ENCODE results near the gene DDX52. TPM values are rescaled to one million over a fixed set of nuclear protein-coding genes. Genes with fewer than 3 reads are reported as not detected.

Gene DDX52
- total RNA-seq, 4 donors from 2014 or later, result 17.2 to 27.9 (median 20.3) TPM

- no peak for DNase-seq
- intact Hi-C loops (cut with DNase I), result no loop called here
- TF ChIP-seq, protein P1, sequence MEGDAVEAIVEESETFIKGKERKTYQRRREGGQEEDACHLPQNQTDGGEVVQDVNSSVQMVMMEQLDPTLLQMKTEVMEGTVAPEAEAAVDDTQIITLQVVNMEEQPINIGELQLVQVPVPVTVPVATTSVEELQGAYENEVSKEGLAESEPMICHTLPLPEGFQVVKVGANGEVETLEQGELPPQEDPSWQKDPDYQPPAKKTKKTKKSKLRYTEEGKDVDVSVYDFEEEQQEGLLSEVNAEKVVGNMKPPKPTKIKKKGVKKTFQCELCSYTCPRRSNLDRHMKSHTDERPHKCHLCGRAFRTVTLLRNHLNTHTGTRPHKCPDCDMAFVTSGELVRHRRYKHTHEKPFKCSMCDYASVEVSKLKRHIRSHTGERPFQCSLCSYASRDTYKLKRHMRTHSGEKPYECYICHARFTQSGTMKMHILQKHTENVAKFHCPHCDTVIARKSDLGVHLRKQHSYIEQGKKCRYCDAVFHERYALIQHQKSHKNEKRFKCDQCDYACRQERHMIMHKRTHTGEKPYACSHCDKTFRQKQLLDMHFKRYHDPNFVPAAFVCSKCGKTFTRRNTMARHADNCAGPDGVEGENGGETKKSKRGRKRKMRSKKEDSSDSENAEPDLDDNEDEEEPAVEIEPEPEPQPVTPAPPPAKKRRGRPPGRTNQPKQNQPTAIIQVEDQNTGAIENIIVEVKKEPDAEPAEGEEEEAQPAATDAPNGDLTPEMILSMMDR (IDR thresholded peaks at IDR 0.05), result no peak
- no peak for TF ChIP-seq POLR2A (IDR thresholded peaks at IDR 0.05)
- no peaks in the 10 kb centered on the region for H3K27me3 ChIP-seq
- H3K36me3 ChIP-seq, result peaks cover 36 to 42% of the 10 kb centered on the region in 2 donors
- no peak overlapping the region for H3K27ac ChIP-seq
- no peak overlapping the region for H3K4me3 ChIP-seq (replicated peaks in 1 of 3)
- WGBS, 2 donors, result 73 to 82% methylated on average over 2 of the region's 2 CpGs
- no peaks in the 10 kb centered on the region for H3K4me1 ChIP-seq
- H3K9me3 ChIP-seq, result no peaks in the 10 kb centered on the region
Measured at GRCh38 chr17:37567137-37567536, 76.1 kb downstream of the DDX52 start.

DNA sequence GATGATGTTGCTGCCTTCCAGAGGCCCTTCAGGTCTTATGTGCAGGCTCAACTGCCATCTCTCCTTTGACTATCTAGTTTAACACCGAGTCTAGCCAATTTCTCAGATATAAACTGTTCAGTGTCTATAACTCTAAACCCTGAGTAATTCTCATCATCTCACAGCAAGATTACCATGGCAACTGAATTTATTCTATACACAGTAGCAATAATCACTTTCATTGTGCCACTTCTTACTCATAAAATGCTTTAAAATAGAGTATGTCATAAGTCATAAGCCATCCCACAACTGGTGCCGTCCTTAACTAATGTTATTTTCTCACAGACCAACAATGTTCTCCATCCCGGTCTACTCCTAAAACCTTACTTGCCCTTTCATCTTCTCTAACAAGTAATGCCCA is 79.0 kb downstream of the DDX52 start:
- intact Hi-C loops (cut with DNase I), result no loop called here
- TF ChIP-seq, protein P1 (IDR thresholded peaks at IDR 0.05), result no peak
- TF ChIP-seq POLR2A (IDR thresholded peaks at IDR 0.05), result no peak
- Histone ChIP-seq H3K27ac (no peak overlapping the region), H3K9me3 (no peaks in the 10 kb centered on the region), H3K4me1 (no peaks in the 10 kb centered on the region), H3K27me3 (no peaks in the 10 kb centered on the region), H3K4me3 (replicated peaks in 1 of 3) (no peak overlapping the region), H3K36me3 (peaks cover 40 to 44% of the 10 kb centered on the region in 2 donors)
- DNase-seq, result no peak
- 96% methylated on average over 3 of the region's 3 CpGs for WGBS, 2 donors

DNA sequence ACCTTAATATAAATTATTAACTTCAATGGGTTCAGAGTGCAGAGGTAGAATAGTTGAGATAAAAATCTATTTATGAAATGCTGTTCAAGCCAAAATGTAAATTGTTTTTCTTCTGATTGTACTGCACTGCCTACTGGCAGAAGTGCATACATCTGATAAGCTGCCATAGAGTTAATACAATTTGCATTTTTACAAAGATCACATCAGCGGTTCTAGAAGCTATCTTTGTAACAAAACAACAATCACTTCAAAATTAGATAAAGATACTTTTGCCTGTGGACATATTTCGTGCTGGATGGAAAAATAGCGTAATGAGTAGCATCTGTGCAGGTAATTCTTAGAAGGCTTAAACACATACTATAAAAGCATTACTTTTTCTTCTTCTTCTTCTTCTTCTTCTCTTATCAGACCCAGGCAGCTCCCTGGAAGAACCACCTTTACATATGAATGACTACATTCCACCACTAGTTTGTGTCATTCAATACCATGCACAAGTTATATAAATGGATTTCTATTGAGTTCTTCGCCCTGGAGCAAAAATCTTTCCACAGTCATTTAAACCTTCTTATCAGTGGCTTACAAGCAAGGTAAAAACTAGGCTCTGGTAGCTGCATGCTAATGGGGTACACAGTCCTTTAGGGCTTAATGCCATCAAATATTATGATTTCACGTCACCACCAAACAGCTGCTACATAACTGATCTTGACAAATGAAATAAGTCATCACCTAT is 81.1 kb downstream of the DDX52 start:
- no peak for TF ChIP-seq POLR2A (IDR thresholded peaks at IDR 0.05)
- TF ChIP-seq, protein P1 (IDR thresholded peaks at IDR 0.05), result no peak
- WGBS, 2 donors, result 95% methylated on average over 5 of the region's 5 CpGs
- H3K27me3 ChIP-seq, result no peaks in the 10 kb centered on the region
- no peaks in the 10 kb centered on the region for H3K9me3 ChIP-seq
- DNase-seq, result no peak
- H3K27ac ChIP-seq, result no peak overlapping the region
- no peak overlapping the region for H3K4me3 ChIP-seq (replicated peaks in 1 of 3)
- no peaks in the 10 kb centered on the region for H3K4me1 ChIP-seq
- intact Hi-C loops (cut with DNase I), result no loop called here
- peaks cover 38 to 42% of the 10 kb centered on the region in 2 donors for H3K36me3 ChIP-seq

Small RNAs within 50 kb of the gene (microRNA-seq; reads per million reads assigned to microRNA genes)
- gene MIR378J, result not detected

Small RNAs within 50 kb of the gene (small RNA-seq; reads per million reads assigned to genes)
- gene MIR378J, result not detected

Other genes starting within 250 kb of the DDX52 start
- 10 to 100 TPM; 27.2 to 55.7 (median 38.4) TPM for gene ACACA, start 236.6 kb downstream of the DDX52 start, total RNA-seq
- 10 to 100 TPM; 19.3 to 33.2 (median 22.1) TPM for gene TADA2A, start 236.6 kb downstream of the DDX52 start, total RNA-seq
- 10 to 100 TPM; 52.7 to 74.5 (median 59.0) TPM for gene DUSP14, start 153.6 kb downstream of the DDX52 start, total RNA-seq
- 10 to 100 TPM; 33.4 to 54.1 (median 41.6) TPM for gene SYNRG, start 34.0 kb downstream of the DDX52 start, total RNA-seq
- gene HNF1B, start 101.6 kb upstream of the DDX52 start, total RNA-seq, result not detected